HEK293T (cell line): Measurements from ENCODE around the gene DLG2.

Source experiments
- CTCF ChIA-PET: fragments of 350-600 bp; formaldehyde crosslinking; extraction: SDS; loops from one replicate; lab custom pipeline; 2021; ENCODE audit warnings: antibody characterized with exemption, inconsistent platforms; lab: Yijun Ruan, JAX
- POLR2A ChIA-PET: fragments of 350-600 bp; formaldehyde crosslinking; extraction: SDS; loops from one replicate; lab custom pipeline; 2020; ENCODE audit warnings: antibody characterized with exemption, inconsistent platforms; lab: Yijun Ruan, JAX
- DNase-seq: peaks from one replicate; pipeline ENCODE4 v3.0.0; 2012; ENCODE audit warnings: mixed read lengths; ENCODE audit errors: extremely low spot score
- ARNT ChIP-seq: fragments of 450-650 bp; IDR thresholded peaks from 2 replicates; pipeline ENCODE4 v1.6.1; 2017; ENCODE audit warnings: mild to moderate bottlenecking
- BHLHE40 ChIP-seq: fragments of 450-650 bp; IDR thresholded peaks from 2 replicates; pipeline ENCODE4 v1.6.1; 2016; ENCODE audit warnings: mild to moderate bottlenecking, moderate library complexity, borderline replicate concordance
- CTBP1 ChIP-seq: fragments of 450-650 bp; IDR thresholded peaks from 2 replicates; pipeline ENCODE4 v1.6.1; 2016; ENCODE audit warnings: borderline replicate concordance
- ELF4 ChIP-seq: fragments of 450-650 bp; IDR thresholded peaks from 2 replicates; pipeline ENCODE4 v1.6.1; 2017; ENCODE audit warnings: antibody characterized with exemption
- FOXA1 ChIP-seq: fragments of 450-650 bp; IDR thresholded peaks from 2 replicates; pipeline ENCODE4 v1.6.1; 2016; ENCODE audit warnings: mild to moderate bottlenecking
- FOXK2 ChIP-seq: fragments of 450-650 bp; IDR thresholded peaks from 2 replicates; pipeline ENCODE4 v1.6.1; 2016; ENCODE audit warnings: mild to moderate bottlenecking
- FOXM1 ChIP-seq: fragments of 450-650 bp; IDR thresholded peaks from 2 replicates; pipeline ENCODE4 v1.6.1; 2017; ENCODE audit warnings: mild to moderate bottlenecking, borderline replicate concordance
- HDGF ChIP-seq: fragments of 450-650 bp; IDR thresholded peaks from 2 replicates; pipeline ENCODE4 v1.6.1; 2017; ENCODE audit warnings: antibody characterized with exemption, borderline replicate concordance
- L3MBTL2 ChIP-seq: fragments of 450-650 bp; conservative IDR thresholded peaks from 2 replicates; pipeline ENCODE4 v1.6.1; 2016; ENCODE audit warnings: mild to moderate bottlenecking
- LEF1 ChIP-seq: fragments of 450-650 bp; IDR thresholded peaks from 2 replicates; pipeline ENCODE4 v1.6.1; 2017; ENCODE audit warnings: mild to moderate bottlenecking, borderline replicate concordance
- NFRKB ChIP-seq: fragments of 450-650 bp; IDR thresholded peaks from 2 replicates; pipeline ENCODE4 v1.6.1; 2016; ENCODE audit warnings: mild to moderate bottlenecking, moderate library complexity
- SP1 ChIP-seq: fragments of 450-650 bp; IDR thresholded peaks from 2 replicates; pipeline ENCODE4 v1.6.1; 2017
- SUZ12 ChIP-seq: fragments of 450-650 bp; IDR thresholded peaks from 2 replicates; pipeline ENCODE4 v1.6.1; 2016; ENCODE audit warnings: mild to moderate bottlenecking
- TARDBP ChIP-seq: fragments of 450-650 bp; IDR thresholded peaks from 2 replicates; pipeline ENCODE4 v1.6.1; 2016
- ZNF384 ChIP-seq: fragments of 450-650 bp; IDR thresholded peaks from 2 replicates; pipeline ENCODE4 v1.6.1; 2016
- TF ChIP-seq, protein P1 (sequence below): fragments of 450-650 bp; IDR thresholded peaks from 2 replicates; pipeline ENCODE4 v1.6.1; 2016

DLG2 gene

DNA sequence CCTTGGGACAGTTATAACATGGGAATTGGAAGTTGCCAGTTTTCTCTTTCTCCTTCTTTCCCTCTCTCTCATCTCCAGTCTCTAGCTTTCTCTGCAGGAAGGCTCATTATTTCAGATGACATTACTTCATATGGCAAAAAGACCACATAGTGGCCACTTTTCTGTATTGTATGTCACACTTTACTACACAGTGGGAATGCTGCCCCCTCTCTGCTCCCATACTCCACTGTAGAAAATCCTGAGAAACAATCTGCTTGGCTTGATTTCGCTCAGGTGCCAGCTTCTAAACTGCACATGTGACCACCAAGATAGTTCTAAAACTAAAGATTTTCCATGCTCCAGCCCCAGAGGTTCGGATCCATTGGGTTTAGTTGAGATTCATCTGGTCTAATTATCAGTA is 1480.3 kb downstream of the DLG2 start:
- DNase-seq = no peak
- CTCF ChIA-PET = no interaction called here
- TF ChIP-seq HDGF (no peak), ELF4 (no peak), TARDBP (no peak)
- POLR2A ChIA-PET = no interaction called here

DNA sequence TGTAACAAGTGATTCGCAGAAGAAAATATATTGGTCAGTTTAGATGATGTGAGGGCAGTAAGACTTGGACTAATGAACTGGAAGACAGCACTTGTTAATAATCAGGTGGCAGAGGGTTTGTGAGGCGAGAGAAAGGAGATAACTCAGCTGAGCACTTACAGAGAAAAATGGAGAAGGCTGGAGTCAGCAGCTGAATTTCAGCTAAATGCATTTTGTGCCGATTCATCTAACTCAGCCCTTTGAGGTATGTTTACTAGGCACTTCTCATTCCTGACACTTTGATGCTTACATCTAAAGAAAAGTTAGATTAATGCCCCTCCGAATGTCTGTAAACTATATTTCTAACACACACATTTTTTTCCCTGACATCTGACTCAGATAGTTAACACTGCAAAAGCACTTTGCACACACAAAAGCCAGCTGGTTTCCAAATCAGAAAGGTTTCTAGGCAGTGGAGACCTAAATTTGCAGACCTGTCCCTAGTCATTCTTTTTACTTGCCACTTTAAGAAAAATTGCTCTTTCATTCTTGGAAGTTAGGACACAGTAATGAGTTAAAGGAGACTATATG is 1481.4 kb downstream of the DLG2 start:
- CTCF ChIA-PET = interaction anchor here (0.7 kb wide), 1 partner anchor 1742 kb away, joined by 4 read pairs; no protein-coding TSS in a partner anchor
- POLR2A ChIA-PET = no interaction called here
- TF ChIP-seq LEF1 (no peak), ELF4 (no peak), BHLHE40 (no peak), FOXK2 (no peak), CTBP1 (no peak), SUZ12 (no peak)
- TF ChIP-seq, protein P1, sequence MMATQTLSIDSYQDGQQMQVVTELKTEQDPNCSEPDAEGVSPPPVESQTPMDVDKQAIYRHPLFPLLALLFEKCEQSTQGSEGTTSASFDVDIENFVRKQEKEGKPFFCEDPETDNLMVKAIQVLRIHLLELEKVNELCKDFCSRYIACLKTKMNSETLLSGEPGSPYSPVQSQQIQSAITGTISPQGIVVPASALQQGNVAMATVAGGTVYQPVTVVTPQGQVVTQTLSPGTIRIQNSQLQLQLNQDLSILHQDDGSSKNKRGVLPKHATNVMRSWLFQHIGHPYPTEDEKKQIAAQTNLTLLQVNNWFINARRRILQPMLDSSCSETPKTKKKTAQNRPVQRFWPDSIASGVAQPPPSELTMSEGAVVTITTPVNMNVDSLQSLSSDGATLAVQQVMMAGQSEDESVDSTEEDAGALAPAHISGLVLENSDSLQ = no peak
- no peak for DNase-seq

DNA sequence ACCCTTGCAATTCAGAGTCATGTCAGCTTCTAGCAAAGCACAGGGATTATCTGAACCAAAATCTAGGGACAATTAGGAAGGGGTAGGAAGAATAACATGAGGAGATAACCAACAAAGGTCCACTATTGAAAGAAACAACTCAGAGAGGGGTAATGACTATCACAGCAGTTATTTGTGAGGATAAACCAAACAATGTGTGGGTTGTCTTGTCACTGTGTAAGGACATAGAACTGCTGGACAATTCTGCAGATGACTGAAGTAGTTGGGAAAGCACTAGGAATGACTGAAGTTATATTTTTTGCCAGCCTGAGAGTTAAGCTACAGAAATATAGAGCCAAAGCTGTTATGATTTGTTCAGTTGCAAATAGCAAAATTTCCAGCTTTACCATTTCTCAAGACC is 1482.6 kb downstream of the DLG2 start:
- ChIA-PET CTCF (no interaction called here), POLR2A (no interaction called here)
- no peak for TF ChIP-seq ZNF384
- TF ChIP-seq, protein P1 = no peak
- TF ChIP-seq LEF1 = no peak
- TF ChIP-seq FOXK2 = no peak
- TF ChIP-seq SUZ12 = no peak
- no peak for TF ChIP-seq L3MBTL2
- no peak for TF ChIP-seq NFRKB
- no peak for TF ChIP-seq ELF4
- TF ChIP-seq ARNT = no peak
- no peak for TF ChIP-seq FOXA1
- no peak for TF ChIP-seq SP1
- no peak for DNase-seq

DNA sequence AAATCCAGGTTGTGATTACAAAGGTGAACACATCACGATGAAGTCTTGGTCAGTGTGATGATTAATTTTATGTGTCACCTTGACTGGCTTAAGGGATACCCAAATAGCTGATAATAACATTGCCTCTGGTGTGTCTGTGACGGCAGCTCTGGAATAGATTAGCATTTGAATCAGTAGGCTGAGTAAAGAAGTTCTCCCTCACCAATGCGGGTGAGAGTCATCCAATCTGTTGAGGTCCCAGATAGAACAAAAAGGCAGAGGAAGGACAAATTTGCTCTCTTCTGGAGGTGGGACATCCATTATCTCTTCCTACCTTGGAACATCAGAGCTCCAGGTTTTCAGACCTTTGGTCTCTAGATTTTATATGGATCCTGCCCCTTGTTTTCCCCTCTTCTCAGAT is 1484.7 kb downstream of the DLG2 start:
- TF ChIP-seq HDGF = no peak
- TF ChIP-seq BHLHE40 = no peak
- TF ChIP-seq, protein P1 = no peak
- TF ChIP-seq FOXA1 = no peak
- no peak for TF ChIP-seq FOXK2
- TF ChIP-seq ARNT = no peak

DNA sequence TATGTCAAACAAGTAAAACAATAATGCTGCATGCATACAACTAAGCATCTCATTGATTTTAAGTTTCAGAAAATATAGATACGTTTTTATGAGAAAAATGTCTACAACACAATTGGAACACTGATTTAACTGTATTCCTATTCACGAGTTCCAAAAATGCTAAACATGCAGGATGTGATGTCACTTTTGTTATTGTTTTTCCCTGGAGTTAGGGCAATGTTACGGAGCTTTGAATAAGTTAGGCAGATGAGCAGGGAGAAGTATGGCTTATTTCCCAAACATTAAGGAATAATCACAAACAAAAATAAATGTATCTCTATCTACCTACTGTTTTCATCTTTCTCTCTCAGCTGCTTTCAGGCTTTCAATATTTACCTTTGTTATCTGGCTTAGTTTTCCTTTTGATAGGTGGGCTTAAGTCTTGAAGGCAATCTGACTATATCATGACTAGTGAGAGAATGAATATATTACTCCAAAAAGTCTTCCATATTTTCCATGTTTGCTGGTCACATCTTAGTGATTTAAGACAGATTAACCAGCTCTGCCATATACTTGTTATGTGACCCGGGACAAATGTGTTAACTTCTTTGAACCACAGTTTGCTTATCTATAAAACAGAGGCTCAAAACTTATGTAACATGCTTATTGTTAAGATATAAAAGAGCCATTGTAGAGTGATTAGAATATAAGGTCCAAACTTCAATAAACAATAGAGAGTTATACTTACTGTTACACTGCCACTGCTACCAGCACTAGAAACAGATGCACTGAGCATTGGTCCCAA is 1486.6 kb downstream of the DLG2 start:
- DNase-seq = no peak
- ChIA-PET POLR2A (no interaction called here), CTCF (no interaction called here)
- TF ChIP-seq ELF4 (no peak), ZNF384 (no peak), HDGF (no peak), FOXA1 (no peak), FOXM1 (no peak), BHLHE40 (no peak), SP1 (no peak), ARNT (no peak), L3MBTL2 (no peak), FOXK2 (no peak)

More for the DNA sequence above, 1484.7 kb downstream of the DLG2 start:
- ChIA-PET CTCF (no interaction called here), POLR2A (no interaction called here)
- no peak for DNase-seq

DNA sequence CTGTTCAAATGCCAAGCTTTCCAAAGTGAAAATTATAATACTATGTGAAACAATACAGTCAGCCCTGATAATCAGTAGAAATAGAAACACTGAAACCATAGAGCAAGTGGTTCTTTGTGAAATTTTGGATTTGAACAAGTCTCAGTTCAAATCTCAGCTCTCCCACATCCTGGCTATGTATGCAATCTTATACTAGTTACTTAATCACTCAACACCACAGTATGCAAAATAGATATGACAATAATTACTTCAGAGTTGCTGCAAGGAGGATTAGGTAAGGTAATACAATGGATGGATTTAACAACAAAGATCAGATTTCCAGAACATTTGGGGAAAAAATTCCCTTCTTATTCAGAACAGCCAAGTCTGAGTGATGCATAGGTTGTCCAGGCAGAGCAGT is 1489.2 kb downstream of the DLG2 start:
- TF ChIP-seq FOXM1 = no peak
- TF ChIP-seq FOXA1 = no peak
- TF ChIP-seq BHLHE40 = no peak
- TF ChIP-seq FOXK2 = no peak
- TF ChIP-seq ARNT = no peak
- TF ChIP-seq CTBP1 = no peak
- TF ChIP-seq LEF1 = no peak
- TF ChIP-seq SP1 = no peak
- no peak for TF ChIP-seq L3MBTL2
- no peak for TF ChIP-seq ELF4
- TF ChIP-seq SUZ12 = no peak
- no peak for TF ChIP-seq TARDBP
- no peak for TF ChIP-seq NFRKB
- CTCF ChIA-PET = no interaction called here
- DNase-seq = no peak
- POLR2A ChIA-PET = no interaction called here

DNA sequence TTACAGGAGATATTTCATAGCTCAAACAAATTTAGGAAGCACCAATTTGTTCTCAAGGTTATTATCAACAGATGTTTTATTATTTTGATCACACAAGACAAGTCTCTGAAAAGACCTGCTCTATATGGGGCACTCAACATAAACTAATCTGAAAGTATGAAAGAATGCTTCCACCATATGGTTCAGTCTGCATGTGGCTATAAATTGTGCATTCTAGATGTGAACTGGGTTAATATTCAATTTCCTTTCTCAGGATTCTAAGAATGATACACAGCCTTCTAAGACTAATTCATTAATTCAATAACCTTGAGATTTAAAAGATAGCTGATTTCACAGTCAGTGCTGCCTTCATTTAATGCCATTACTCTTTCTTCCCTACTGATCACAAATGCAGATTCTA is 1489.6 kb downstream of the DLG2 start:
- POLR2A ChIA-PET = no interaction called here
- CTCF ChIA-PET = no interaction called here
- no peak for TF ChIP-seq CTBP1
- no peak for TF ChIP-seq FOXK2
- no peak for DNase-seq
